SU-DHL-6 (cell line): ENCODE data around the gene LTO1.

Experiments
- EZH2phosphoT487 ChIP-seq: fragments of 200-600 bp; sonication (generic), shearing (Covaris generic); conservative IDR thresholded peaks from 2 replicates; pipeline ENCODE4 v1.6.1; 2018; ENCODE audit warnings: mild to moderate bottlenecking, antibody characterized with exemption, low read length, moderate library complexity, mixed read lengths
- TF ChIP-seq, protein P1 (sequence below): fragments of 200-600 bp; sonication (generic); IDR thresholded peaks from one replicate; pipeline ENCODE4 v1.5.1; 2017; ENCODE audit warnings: antibody characterized with exemption, mild to moderate bottlenecking, low read length, moderate library complexity; ENCODE audit not compliant: insufficient read depth, poor library complexity, severe bottlenecking

DNA sequence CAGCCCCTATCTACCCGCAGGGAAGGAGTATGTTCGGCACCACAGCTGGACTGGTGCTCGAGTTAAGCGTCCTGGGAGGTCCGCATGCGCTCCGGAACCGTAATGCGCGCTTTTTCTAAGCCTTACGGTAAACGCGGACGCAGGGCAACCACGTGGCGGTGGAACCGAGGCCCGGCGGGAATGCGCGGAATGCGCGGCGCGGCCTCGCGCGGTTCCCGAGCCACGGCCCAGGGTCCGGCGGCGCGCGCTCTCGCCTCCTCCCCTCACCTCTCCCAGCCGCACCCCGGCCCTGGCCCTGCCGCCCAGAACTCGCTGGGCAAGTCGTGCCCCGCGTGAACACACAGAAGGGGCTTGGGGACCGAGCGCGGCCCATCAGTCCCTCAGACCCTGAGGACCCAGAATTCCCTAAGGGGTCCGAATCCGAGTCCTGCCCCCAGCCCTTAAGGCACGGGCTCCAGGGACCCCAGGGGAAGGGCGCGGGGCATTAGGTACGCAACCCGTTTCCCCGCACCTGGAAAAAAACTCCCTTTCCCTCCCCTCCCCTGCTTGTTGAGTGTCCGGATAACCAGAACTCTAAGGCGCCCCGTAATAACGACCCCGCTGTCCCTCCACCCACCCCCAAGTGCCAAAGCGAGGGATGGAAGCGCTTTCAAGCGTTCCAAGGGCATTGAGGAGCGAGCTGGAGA lies 38.5 kb downstream of the LTO1 start:
- TF ChIP-seq, protein P1, sequence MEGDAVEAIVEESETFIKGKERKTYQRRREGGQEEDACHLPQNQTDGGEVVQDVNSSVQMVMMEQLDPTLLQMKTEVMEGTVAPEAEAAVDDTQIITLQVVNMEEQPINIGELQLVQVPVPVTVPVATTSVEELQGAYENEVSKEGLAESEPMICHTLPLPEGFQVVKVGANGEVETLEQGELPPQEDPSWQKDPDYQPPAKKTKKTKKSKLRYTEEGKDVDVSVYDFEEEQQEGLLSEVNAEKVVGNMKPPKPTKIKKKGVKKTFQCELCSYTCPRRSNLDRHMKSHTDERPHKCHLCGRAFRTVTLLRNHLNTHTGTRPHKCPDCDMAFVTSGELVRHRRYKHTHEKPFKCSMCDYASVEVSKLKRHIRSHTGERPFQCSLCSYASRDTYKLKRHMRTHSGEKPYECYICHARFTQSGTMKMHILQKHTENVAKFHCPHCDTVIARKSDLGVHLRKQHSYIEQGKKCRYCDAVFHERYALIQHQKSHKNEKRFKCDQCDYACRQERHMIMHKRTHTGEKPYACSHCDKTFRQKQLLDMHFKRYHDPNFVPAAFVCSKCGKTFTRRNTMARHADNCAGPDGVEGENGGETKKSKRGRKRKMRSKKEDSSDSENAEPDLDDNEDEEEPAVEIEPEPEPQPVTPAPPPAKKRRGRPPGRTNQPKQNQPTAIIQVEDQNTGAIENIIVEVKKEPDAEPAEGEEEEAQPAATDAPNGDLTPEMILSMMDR, result no peak
- TF ChIP-seq EZH2phosphoT487, result no peak
